ENCODE results near the gene SHISA9.

Gene SHISA9

GRCh38 chr16:13203725-13204124 lies 302.3 kb downstream of the SHISA9 start:
- DNase-seq, result no peak

DNA sequence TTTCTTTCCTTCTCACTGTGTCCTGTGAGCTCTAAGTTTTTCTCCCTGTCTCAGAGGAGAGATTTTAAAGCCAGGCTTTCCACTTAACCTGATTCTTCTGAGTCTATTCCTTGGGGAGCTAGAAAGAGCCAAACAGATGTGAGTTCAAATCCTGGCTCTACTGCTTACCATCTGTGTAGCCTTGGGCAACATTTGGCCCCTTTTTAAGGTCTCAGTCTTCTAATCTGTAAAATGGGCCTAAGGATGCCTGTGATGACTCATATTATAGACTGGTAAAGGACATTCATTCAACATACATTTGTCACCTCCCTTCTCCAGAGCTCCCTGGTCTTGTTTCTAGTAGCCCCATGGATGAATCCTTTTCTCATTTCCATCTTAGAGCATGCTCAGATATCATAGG lies 304.0 kb downstream of the SHISA9 start:
- no peak for DNase-seq

DNA sequence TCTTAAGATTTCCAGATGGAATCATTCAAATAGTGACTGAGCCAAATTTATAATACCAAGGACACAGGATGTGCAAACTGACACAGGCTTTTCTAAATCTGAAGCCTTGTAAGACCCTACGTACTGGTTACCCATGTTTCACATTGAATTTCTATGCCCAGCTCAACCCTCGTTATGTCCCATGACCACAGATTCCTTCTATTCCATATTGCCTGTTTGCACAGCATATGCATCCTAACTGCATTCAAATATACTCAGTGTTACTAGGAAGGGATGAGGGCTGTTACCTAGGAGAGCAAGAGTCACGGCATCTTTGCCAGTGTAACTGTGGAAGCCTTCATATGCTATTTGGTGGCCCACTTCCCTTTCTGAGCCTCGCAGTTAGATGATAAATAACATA lies 305.2 kb downstream of the SHISA9 start:
- DNase-seq, result no peak

DNA sequence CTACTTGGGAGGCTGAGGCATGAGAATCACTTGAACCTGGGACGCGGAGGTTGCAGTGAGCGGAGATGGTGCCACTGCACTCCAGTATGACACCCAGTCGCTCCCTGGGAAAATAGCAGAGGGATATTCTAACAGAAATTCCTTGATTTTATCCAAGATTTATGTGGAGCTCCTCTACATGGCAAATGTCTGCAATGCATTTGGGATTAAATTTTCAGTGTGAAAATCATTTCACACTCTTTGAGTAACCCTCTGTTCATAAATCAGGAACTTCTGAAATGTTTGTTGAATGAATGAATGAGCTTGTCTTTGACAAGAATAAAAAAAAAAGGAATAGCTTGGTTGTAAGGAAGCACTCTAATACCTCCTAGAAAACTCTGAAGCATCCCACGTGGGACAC lies 305.8 kb downstream of the SHISA9 start:
- no peak for DNase-seq

- no peak for DNase-seq
Observed at GRCh38 chr16:13223666-13224065, 322.3 kb downstream of the SHISA9 start.

GRCh38 chr16:13229039-13229438 lies 327.6 kb downstream of the SHISA9 start:
- no peak for DNase-seq

DNA sequence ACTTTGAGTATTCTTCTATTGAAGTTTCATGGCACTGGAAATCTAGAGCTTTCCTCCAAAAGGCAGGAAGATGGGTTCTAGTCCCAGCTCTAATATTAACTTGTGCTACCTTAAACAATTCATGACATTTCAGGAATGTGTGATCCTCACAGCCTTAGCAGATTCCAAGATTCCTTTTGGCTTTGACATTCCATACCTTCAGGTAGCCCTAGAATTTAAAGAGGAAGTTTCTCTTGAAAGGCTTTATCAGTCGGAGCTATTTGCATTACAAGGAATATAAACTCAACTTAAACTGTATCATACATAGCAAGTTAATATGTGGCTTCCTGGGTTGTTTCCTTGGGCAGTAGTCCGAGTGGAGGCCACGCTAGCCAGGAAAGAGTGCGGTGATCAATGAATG lies 330.0 kb downstream of the SHISA9 start:
- no peak for DNase-seq

DNA sequence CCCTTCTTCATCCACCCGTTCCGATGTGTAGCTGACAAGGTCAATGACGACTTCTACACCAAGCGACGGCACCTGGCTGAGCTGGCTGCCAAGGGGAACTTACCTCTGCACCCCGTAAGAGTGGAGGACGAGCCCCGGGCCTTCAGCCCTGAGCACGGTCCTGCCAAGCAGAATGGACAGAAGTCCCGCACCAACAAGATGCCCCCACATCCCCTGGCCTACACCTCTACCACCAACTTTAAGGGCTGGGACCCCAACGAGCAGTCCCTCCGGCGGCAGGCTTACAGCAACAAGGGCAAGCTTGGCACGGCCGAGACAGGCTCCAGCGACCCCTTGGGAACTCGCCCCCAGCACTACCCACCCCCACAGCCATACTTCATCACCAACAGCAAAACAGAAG lies 333.6 kb downstream of the SHISA9 start:
- no peak for DNase-seq

GRCh38 chr16:13236308-13236707 lies 334.9 kb downstream of the SHISA9 start:
- no peak for DNase-seq

- DNase-seq, result no peak
Observed at GRCh38 chr16:13238182-13238581, 336.8 kb downstream of the SHISA9 start.

DNA sequence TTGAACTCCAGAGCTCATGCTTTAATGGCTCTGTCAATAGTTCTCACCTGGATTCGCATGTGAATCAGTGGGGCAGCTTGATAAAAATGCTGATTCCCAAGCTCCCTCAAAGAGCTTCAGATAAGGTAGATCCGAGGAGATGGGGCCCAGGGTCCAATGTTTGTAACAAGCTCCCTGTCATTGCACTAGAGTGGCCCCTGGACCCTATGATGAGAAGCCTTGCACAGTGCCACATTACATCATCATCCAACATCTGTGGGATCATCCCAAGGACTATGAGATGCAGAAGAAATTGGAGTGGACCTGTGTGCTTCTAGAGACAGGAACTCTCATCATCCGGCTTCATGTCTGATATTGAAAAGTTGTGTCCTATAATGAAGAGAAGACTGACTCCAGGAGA lies 340.8 kb downstream of the SHISA9 start:
- DNase-seq, result no peak

DNA sequence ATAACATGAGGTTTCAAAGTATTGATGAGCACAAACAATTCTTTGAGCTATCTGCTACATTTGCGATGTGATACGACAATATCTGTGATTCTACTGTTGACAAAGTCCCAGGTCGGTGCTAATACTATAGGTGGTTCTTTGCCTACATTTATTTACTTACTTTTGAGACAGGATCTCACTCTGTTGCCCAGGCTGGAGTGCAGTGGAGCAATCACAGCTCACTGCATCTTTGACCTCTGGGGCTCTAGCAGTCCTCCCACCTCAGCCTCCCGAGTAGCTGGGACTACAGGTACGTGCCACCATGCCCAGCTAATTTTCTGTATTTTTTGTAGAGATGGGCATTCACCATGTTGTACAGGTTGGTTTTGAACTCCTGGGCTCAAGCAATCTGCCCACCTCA lies 343.4 kb downstream of the SHISA9 start:
- DNase-seq, result no peak

DNA sequence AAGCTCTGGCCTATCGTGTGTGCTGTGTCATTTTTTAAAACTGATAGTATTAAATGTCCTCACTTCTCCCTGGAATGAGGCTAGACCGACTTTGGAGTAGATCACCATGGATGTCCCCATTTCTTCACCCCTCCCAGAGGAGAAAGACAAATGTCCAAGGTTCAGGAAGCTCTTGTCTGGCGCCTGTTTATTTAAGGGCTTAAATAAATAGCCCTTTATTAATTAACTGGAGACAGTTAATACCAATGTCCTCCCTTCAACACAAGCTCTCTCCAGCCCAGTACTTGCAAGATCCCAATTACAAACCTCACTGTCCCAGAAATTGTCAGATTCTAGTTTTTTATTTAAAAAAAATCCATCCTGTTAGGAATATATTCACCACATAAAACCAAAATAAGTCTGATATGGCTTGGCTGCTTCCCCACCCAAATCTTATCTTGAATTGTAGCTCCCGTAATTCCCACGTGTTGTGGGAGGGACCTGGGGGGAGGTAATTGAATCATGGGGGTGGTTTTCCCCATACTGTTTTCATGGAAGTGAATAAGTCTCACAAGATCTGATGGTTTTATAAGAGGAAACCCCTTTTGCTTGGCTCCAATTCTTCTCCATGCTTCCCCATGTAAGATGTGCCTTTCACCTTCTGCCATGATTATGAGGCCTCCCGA lies 344.4 kb downstream of the SHISA9 start:
- no peak for DNase-seq

GRCh38 chr16:13254998-13255614 lies 353.7 kb downstream of the SHISA9 start:
- DNase-seq, result no peak

DNA sequence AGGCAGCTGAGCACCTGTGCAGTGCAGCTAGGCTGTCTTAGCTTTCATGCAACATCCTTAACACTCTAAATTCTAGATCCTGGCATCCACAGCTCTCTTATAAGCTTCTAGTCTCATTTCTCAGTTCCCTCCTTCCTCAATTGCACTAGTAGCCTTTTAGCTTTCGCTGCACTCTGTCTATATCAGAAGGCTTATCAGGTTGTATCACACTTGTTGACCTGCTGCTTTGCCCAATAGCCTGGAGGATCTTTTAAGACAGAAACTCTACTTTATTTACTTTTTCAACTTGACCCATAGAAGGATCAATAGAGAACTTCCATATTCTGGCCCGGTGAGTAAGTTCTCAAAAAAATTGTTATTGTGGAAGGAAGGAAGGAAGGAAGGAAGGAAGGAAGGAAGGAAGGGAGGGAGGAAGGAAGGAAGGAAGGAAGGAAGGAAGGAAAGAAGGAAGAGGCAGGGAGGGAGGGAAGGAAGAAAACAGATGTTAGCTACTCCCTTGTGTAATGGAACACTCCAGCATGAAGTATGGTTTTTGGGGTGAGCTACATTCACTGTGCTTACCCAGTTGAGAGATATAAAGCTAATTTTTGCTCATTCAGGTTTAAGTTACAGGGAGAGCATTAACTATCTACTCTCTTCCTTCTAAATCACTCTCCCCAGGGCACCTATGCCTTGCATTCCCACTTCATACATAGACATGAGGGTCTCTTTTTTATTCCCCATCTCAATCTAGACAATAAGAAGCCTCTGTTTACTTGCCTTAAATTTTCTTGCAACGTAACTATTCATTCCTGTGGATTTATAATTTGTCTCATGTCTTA lies 361.1 kb downstream of the SHISA9 start:
- no peak for DNase-seq

GRCh38 chr16:13264749-13265552 lies 363.6 kb downstream of the SHISA9 start:
- DNase-seq, result no peak

- no peak for DNase-seq
Observed at GRCh38 chr16:13269359-13269758, 368.0 kb downstream of the SHISA9 start.

- no peak for DNase-seq
Observed at GRCh38 chr16:13269905-13270528, 368.6 kb downstream of the SHISA9 start.

- DNase-seq, result no peak
Observed at GRCh38 chr16:13270602-13271001, 369.2 kb downstream of the SHISA9 start.

GRCh38 chr16:13289515-13289914 lies 388.1 kb downstream of the SHISA9 start:
- DNase-seq, result no peak

Measured in suppressor macrophage treated with lipopolysaccharide for 4 hours (primary cell).